Hematopoietic multipotent progenitor cell treated with erythropoietin and hydrocortisone succinate and interleukin-3 and kit ligand, for 17 days (in vitro differentiated cells): Measurements from ENCODE around the gene ATP6V1C2.
A peak's percentile ranks its signal among the peaks of the same experiment; 100 is the strongest.
"Not testable (repeated sequence)": the region's sequence is repeated elsewhere in the genome, so short reads cannot be mapped to it uniquely, and the experiment has no call there.

ENCODE experiments used
- DNase-seq: peaks from one replicate; pipeline ENCODE4 v3.0.0-alpha.2; 2015; ENCODE audit warnings: low spot score

The ATP6V1C2 gene

GRCh38 chr2:10786240-10786982 is 65.0 kb downstream of the ATP6V1C2 start:
- no peak for DNase-seq

GRCh38 chr2:10787176-10787968 is 65.9 kb downstream of the ATP6V1C2 start:
- DNase-seq, result peak; percentile 23

GRCh38 chr2:10788855-10789254 is 67.4 kb downstream of the ATP6V1C2 start:
- DNase-seq, result no peak

GRCh38 chr2:10790228-10790973 is 69.0 kb downstream of the ATP6V1C2 start:
- DNase-seq, result no peak

GRCh38 chr2:10792001-10792634 is 70.7 kb downstream of the ATP6V1C2 start:
- no peak for DNase-seq

- no peak for DNase-seq
Measured at GRCh38 chr2:10792660-10793400, 71.4 kb downstream of the ATP6V1C2 start.

- DNase-seq, result no peak
Measured at GRCh38 chr2:10793816-10794215, 72.4 kb downstream of the ATP6V1C2 start.

GRCh38 chr2:10794876-10795275 is 73.4 kb downstream of the ATP6V1C2 start:
- DNase-seq, result no peak

GRCh38 chr2:10795508-10796046 is 74.1 kb downstream of the ATP6V1C2 start:
- DNase-seq, result no peak

GRCh38 chr2:10796703-10797102 is 75.3 kb downstream of the ATP6V1C2 start:
- no peak for DNase-seq

GRCh38 chr2:10798783-10799182 is 77.4 kb downstream of the ATP6V1C2 start:
- DNase-seq, result no peak

- no peak for DNase-seq
Measured at GRCh38 chr2:10800163-10800562, 78.7 kb downstream of the ATP6V1C2 start.

- no peak for DNase-seq
Measured at GRCh38 chr2:10802657-10803056, 81.2 kb downstream of the ATP6V1C2 start.

- not testable (repeated sequence) for DNase-seq
Measured at GRCh38 chr2:10805990-10806389, 84.6 kb downstream of the ATP6V1C2 start.

- DNase-seq, result no peak
Measured at GRCh38 chr2:10806543-10806942, 85.1 kb downstream of the ATP6V1C2 start.

- no peak for DNase-seq
Measured at GRCh38 chr2:10810202-10811161, 89.1 kb downstream of the ATP6V1C2 start.

- no peak for DNase-seq
Measured at GRCh38 chr2:10811517-10811916, 90.1 kb downstream of the ATP6V1C2 start.

GRCh38 chr2:10812362-10813162 is 91.1 kb downstream of the ATP6V1C2 start, which contains the start of gene PDIA6:
Gene PDIA6 (minus strand): TSS chr2:10812785. CDS start chr2:10812696, 89 bp downstream.
- DNase-seq, result peak; percentile 95
